GM23338 (cell line): ENCODE data around the gene CLSTN2.

Source experiments
- CREB1 ChIP-seq: fragments of 250-450 bp; sonication (Bioruptor Pico); IDR thresholded peaks from 2 replicates; pipeline ENCODE4 v1.5.0; 2020; ENCODE audit warnings: low read depth, mild to moderate bottlenecking, moderate library complexity
- CTCF ChIP-seq, 2 experiments: fragments of 200-600 bp in 1 of 2; sonication (generic) in 1 of 2; conservative IDR thresholded peaks; 2 replicates each; pipeline versions ENCODE4 v1.5.1 to v1.6.1; 2016 to 2017; ENCODE audit warnings: antibody characterized with exemption in 2 of 2, low read depth in 2 of 2, mild to moderate bottlenecking in 2 of 2, moderate library complexity in 1 of 2
- ETS1 ChIP-seq: IDR thresholded peaks from 2 replicates; pipeline ENCODE4 v1.6.1; 2016; ENCODE audit warnings: antibody characterized with exemption
- EZH2 ChIP-seq: fragments of 200-600 bp; sonication (generic); IDR thresholded peaks from one replicate; pipeline ENCODE4 v1.8.0; 2017; ENCODE audit warnings: antibody characterized with exemption, mild to moderate bottlenecking, low read depth; ENCODE audit not compliant: unreplicated experiment
- EZH2phosphoT487 ChIP-seq: fragments of 200-600 bp; sonication (generic); IDR thresholded peaks from one replicate; pipeline ENCODE4 v1.8.1; 2018; ENCODE audit warnings: antibody characterized with exemption; ENCODE audit not compliant: unreplicated experiment
- JUNB ChIP-seq: IDR thresholded peaks from one replicate; pipeline ENCODE4 v1.6.1; 2016; ENCODE audit warnings: antibody characterized with exemption; ENCODE audit not compliant: unreplicated experiment
- NANOG ChIP-seq: IDR thresholded peaks from 2 replicates; pipeline ENCODE4 v1.6.1; 2016; ENCODE audit warnings: antibody characterized with exemption, borderline replicate concordance
- POLR2AphosphoS5 ChIP-seq: IDR thresholded peaks from 2 replicates; pipeline ENCODE4 v1.6.1; 2016; ENCODE audit warnings: antibody characterized with exemption, low read depth
- STAT1 ChIP-seq: IDR thresholded peaks from one replicate; pipeline ENCODE4 v1.6.1; 2016; ENCODE audit warnings: antibody characterized with exemption; ENCODE audit not compliant: unreplicated experiment
- ZNF114 ChIP-seq: fragments of 250-450 bp; sonication (Bioruptor Pico); IDR thresholded peaks from 2 replicates; pipeline ENCODE4 v1.5.0; 2020; ENCODE audit warnings: mild to moderate bottlenecking, moderate library complexity
- ZNF331 ChIP-seq: fragments of 250-450 bp; sonication (Bioruptor Pico); IDR thresholded peaks from 2 replicates; pipeline ENCODE4 v1.5.0; 2020; ENCODE audit warnings: low read depth, mild to moderate bottlenecking, moderate library complexity
- TF ChIP-seq, protein P1 (sequence below): IDR thresholded peaks from one replicate; pipeline ENCODE4 v1.6.1; 2018; ENCODE audit warnings: antibody characterized with exemption; ENCODE audit not compliant: unreplicated experiment

DNA sequence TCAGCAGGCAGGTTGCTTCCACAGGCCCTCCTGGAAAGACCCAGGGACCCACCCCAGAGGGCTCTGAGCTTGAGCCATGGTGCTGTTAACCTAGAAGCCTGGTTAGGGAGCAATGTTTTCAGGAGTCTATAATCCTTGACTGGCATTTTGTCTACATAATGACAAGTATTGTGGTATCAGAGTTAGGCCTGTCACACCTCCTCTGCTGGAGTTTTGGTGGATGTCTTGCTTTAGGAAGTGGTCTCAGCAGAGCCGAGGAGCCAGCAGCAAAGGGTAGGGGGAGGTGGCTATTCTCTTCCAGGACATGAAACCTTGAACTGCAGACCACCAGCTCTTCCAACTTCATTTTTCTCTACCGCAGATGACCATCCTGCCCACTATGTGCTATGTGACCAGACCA is 76.1 kb downstream of the CLSTN2 start:
- TF ChIP-seq CTCF (conservative IDR thresholded peaks at IDR 0.05; ENCODE audit: low read depth in 2 of 2), result no peak
- TF ChIP-seq POLR2AphosphoS5, result no peak
- no peak for TF ChIP-seq EZH2phosphoT487
- no peak for TF ChIP-seq CREB1 (CRISPR knock-in tag)
- TF ChIP-seq, protein P1, sequence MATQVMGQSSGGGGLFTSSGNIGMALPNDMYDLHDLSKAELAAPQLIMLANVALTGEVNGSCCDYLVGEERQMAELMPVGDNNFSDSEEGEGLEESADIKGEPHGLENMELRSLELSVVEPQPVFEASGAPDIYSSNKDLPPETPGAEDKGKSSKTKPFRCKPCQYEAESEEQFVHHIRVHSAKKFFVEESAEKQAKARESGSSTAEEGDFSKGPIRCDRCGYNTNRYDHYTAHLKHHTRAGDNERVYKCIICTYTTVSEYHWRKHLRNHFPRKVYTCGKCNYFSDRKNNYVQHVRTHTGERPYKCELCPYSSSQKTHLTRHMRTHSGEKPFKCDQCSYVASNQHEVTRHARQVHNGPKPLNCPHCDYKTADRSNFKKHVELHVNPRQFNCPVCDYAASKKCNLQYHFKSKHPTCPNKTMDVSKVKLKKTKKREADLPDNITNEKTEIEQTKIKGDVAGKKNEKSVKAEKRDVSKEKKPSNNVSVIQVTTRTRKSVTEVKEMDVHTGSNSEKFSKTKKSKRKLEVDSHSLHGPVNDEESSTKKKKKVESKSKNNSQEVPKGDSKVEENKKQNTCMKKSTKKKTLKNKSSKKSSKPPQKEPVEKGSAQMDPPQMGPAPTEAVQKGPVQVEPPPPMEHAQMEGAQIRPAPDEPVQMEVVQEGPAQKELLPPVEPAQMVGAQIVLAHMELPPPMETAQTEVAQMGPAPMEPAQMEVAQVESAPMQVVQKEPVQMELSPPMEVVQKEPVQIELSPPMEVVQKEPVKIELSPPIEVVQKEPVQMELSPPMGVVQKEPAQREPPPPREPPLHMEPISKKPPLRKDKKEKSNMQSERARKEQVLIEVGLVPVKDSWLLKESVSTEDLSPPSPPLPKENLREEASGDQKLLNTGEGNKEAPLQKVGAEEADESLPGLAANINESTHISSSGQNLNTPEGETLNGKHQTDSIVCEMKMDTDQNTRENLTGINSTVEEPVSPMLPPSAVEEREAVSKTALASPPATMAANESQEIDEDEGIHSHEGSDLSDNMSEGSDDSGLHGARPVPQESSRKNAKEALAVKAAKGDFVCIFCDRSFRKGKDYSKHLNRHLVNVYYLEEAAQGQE, result no peak
- no peak for TF ChIP-seq EZH2
- no peak for TF ChIP-seq JUNB
- no peak for TF ChIP-seq NANOG
- no peak for TF ChIP-seq STAT1
- TF ChIP-seq ZNF331 (CRISPR knock-in tag), result no peak
- TF ChIP-seq ZNF114, result no peak
- TF ChIP-seq ETS1, result no peak
